ENCODE measurements around the gene GPR34.
"Not testable (repeated sequence)": the region's sequence is repeated elsewhere in the genome, so short reads cannot be mapped to it uniquely, and the experiment has no call there.

DNA sequence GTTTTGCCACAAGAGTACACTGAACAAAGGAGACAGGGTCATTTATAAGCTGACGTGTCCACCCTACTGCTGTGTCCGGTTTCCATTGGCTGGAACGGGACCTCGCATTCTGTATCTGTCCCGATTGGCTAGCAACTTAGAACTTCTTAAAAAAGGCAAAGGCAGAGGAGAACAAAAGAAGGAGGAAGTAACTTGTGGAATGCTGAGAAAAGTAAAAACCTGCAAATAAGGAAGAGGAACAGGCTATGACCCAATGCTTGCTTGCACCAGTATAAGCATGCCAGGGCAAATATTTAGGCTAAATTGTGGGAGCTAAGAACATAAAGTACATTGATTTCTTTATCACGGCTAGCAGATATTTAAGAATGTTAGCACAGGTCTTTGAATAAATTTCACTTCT, 30.8 kb downstream of the GPR34 start:
- TF ChIP-seq, protein P1, sequence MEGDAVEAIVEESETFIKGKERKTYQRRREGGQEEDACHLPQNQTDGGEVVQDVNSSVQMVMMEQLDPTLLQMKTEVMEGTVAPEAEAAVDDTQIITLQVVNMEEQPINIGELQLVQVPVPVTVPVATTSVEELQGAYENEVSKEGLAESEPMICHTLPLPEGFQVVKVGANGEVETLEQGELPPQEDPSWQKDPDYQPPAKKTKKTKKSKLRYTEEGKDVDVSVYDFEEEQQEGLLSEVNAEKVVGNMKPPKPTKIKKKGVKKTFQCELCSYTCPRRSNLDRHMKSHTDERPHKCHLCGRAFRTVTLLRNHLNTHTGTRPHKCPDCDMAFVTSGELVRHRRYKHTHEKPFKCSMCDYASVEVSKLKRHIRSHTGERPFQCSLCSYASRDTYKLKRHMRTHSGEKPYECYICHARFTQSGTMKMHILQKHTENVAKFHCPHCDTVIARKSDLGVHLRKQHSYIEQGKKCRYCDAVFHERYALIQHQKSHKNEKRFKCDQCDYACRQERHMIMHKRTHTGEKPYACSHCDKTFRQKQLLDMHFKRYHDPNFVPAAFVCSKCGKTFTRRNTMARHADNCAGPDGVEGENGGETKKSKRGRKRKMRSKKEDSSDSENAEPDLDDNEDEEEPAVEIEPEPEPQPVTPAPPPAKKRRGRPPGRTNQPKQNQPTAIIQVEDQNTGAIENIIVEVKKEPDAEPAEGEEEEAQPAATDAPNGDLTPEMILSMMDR (IDR thresholded peaks at IDR 0.05): not testable (repeated sequence)
- not testable (repeated sequence) for TF ChIP-seq EZH2 (IDR thresholded peaks at IDR 0.05; ENCODE audit: borderline replicate concordance, insufficient read depth, low read depth, low read length, poor library complexity, severe bottlenecking)

All from B cell (primary cell).